HL-60 (cell line): ENCODE data around the gene CABCOCO1.

Experiments
- DNase-seq, 2 experiments: peaks; one replicate each; pipeline ENCODE4 v3.0.0-alpha.2; 2010 to 2020; ENCODE audit warnings: low read depth in 1 of 2, low spot score in 1 of 2
- H3K27ac ChIP-seq: fragments of 250-450 bp; sonication (Bioruptor Pico); replicated peaks from 2 replicates; pipeline ENCODE4 v1.5.1; 2020; ENCODE audit warnings: mild to moderate bottlenecking, moderate library complexity
- H3K27me3 ChIP-seq: fragments of 250-450 bp; sonication (Bioruptor Pico); 2 replicates; pipeline ENCODE4 v1.5.1; 2021; ENCODE audit warnings: mild to moderate bottlenecking, moderate library complexity; ENCODE audit not compliant: insufficient read depth, poor library complexity, severe bottlenecking
- H3K4me3 ChIP-seq: replicated peaks from 2 replicates; pipeline ENCODE4 v1.5.1; 2011; ENCODE audit warnings: mild to moderate bottlenecking, control low read depth, low read length; ENCODE audit not compliant: insufficient read depth
- CTCF ChIP-seq: IDR thresholded peaks from one replicate; pipeline ENCODE4 v1.5.1; 2011; ENCODE audit warnings: low read length, control low read depth, inconsistent platforms; ENCODE audit not compliant: insufficient read depth
- GABPA ChIP-seq: IDR thresholded peaks from 2 replicates; pipeline ENCODE4 v1.6.1; 2012; ENCODE audit warnings: low read depth
- POLR2AphosphoS5 ChIP-seq: IDR thresholded peaks from 2 replicates; pipeline ENCODE4 v1.6.1; 2012; ENCODE audit warnings: low read depth
- SPI1 ChIP-seq: IDR thresholded peaks from 2 replicates; pipeline ENCODE4 v1.6.1; 2012; ENCODE audit warnings: low read depth, mild to moderate bottlenecking, borderline replicate concordance
- TF ChIP-seq, protein P1 (sequence below): IDR thresholded peaks from 2 replicates; pipeline ENCODE4 v1.6.1; 2012; ENCODE audit warnings: low read depth; ENCODE audit not compliant: insufficient replicate concordance

Gene CABCOCO1

DNA sequence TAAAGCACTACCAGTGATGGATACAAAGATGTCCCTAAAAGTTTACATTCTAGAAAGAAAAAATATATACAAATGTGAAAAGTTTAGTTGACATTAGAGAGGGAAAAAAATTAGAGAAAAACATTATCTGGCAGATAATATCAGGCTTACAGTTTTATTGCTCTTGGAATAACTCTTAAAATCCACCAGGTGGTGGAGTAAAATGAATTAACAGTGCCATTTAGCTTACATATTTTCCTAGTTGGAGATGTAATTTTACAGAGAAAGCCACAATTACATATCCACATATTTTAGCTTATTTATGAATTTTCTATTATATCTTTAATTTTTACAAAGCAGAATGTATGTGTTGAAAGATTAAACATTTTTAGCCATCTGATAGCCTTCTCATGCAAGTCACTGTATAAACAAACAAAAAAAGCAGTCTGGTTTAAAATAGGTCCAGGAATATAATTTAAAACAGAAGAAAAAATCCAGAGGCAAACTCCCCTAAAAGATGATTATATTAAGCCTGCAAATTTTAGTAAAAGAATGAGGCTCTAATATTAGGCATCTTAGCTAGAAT, 6.5 kb downstream of the CABCOCO1 start:
- TF ChIP-seq, protein P1, sequence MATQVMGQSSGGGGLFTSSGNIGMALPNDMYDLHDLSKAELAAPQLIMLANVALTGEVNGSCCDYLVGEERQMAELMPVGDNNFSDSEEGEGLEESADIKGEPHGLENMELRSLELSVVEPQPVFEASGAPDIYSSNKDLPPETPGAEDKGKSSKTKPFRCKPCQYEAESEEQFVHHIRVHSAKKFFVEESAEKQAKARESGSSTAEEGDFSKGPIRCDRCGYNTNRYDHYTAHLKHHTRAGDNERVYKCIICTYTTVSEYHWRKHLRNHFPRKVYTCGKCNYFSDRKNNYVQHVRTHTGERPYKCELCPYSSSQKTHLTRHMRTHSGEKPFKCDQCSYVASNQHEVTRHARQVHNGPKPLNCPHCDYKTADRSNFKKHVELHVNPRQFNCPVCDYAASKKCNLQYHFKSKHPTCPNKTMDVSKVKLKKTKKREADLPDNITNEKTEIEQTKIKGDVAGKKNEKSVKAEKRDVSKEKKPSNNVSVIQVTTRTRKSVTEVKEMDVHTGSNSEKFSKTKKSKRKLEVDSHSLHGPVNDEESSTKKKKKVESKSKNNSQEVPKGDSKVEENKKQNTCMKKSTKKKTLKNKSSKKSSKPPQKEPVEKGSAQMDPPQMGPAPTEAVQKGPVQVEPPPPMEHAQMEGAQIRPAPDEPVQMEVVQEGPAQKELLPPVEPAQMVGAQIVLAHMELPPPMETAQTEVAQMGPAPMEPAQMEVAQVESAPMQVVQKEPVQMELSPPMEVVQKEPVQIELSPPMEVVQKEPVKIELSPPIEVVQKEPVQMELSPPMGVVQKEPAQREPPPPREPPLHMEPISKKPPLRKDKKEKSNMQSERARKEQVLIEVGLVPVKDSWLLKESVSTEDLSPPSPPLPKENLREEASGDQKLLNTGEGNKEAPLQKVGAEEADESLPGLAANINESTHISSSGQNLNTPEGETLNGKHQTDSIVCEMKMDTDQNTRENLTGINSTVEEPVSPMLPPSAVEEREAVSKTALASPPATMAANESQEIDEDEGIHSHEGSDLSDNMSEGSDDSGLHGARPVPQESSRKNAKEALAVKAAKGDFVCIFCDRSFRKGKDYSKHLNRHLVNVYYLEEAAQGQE = no peak
- TF ChIP-seq SPI1 = no peak
- no peak for TF ChIP-seq POLR2AphosphoS5
- TF ChIP-seq GABPA = no peak
- TF ChIP-seq CTCF = no peak
- H3K27ac ChIP-seq = no peak overlapping the region

GRCh38 chr10:61669849-61670248, 7.1 kb downstream of the CABCOCO1 start:
- no peak overlapping the region for H3K4me3 ChIP-seq
- H3K27ac ChIP-seq = no peak overlapping the region
- H3K27me3 ChIP-seq = no peaks in the 10 kb centered on the region
- TF ChIP-seq GABPA = no peak
- TF ChIP-seq CTCF = no peak
- TF ChIP-seq POLR2AphosphoS5 = no peak
- TF ChIP-seq SPI1 = no peak
- TF ChIP-seq, protein P1 = no peak
- DNase-seq = no peak

More for the DNA sequence above, 6.5 kb downstream of the CABCOCO1 start:
- Histone ChIP-seq H3K4me3 (no peak overlapping the region), H3K27me3 (no peaks in the 10 kb centered on the region)
- no peak for DNase-seq

DNA sequence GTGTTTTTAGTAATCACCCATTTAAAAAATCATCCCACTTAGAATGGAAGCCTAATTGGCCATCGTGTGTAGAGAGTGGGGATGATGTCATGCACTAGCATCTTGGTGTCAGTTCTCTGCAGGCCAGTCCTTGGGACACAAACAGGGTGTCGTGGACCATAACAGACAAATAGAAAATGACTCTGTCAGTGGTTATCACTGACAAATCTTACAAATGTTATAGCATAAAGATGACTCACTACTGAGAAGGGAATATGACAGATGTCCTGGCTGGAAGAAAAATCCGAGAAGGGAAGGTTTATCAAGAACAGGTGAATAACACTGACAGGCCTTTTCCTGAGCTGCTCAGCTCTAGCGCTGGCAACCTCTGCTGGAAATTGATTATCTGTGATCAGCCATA, 10.6 kb downstream of the CABCOCO1 start:
- no peak for TF ChIP-seq GABPA
- TF ChIP-seq, protein P1 = no peak
- TF ChIP-seq CTCF = no peak
- no peak for TF ChIP-seq POLR2AphosphoS5
- no peak for TF ChIP-seq SPI1
- no peak overlapping the region for H3K4me3 ChIP-seq
- no peak for DNase-seq
- H3K27me3 ChIP-seq = no peaks in the 10 kb centered on the region
- H3K27ac ChIP-seq = no peak overlapping the region
